NCI-H748 (cell line): ENCODE measurements around the gene KPRP.

Source experiments
- DNase-seq: peaks from one replicate; lab custom pipeline; 2025; ENCODE audit not compliant: unreplicated experiment; lab: John Stamatoyannopoulos, UW

The KPRP gene

GRCh38 chr1:152770411-152770810 is 12.6 kb downstream of the KPRP start:
- DNase-seq = no peak

- no peak for DNase-seq
Observed at GRCh38 chr1:152774875-152775274, 17.1 kb downstream of the KPRP start, which contains the start of gene LCE1F. Gene LCE1F, plus strand, starts transcription at chr1:152775140. Its CDS starts 1,232 bp downstream, at chr1:152776372.

- no peak for DNase-seq
Observed at GRCh38 chr1:152776361-152776760, 18.5 kb downstream of the KPRP start.

GRCh38 chr1:152777510-152778137 is 19.8 kb downstream of the KPRP start:
- DNase-seq = peak; percentile 26

- no peak for DNase-seq
Observed at GRCh38 chr1:152783095-152783494, 25.3 kb downstream of the KPRP start.

- no peak for DNase-seq
Observed at GRCh38 chr1:152786077-152786476, 28.3 kb downstream of the KPRP start, which contains the start of gene LCE1E. Gene LCE1E, plus strand, starts transcription at chr1:152786257. Its CDS starts 1,043 bp downstream, at chr1:152787300.

GRCh38 chr1:152795686-152796085 is 37.9 kb downstream of the KPRP start:
- no peak for DNase-seq

GRCh38 chr1:152796421-152796820 is 38.6 kb downstream of the KPRP start, which contains the start of gene LCE1D:
Gene LCE1D, plus strand, starts transcription at chr1:152796721. Its CDS starts 1,074 bp downstream, at chr1:152797795.
- DNase-seq = no peak

GRCh38 chr1:152801333-152801732 is 43.5 kb downstream of the KPRP start:
- no peak for DNase-seq

- no peak for DNase-seq
Observed at GRCh38 chr1:152806576-152806975, 48.8 kb downstream of the KPRP start, which contains the start of gene LCE1C. Gene LCE1C, minus strand, starts transcription at chr1:152806651. Its CDS starts 1,173 bp downstream, at chr1:152805478.

- DNase-seq = no peak
Observed at GRCh38 chr1:152811050-152811449, 53.2 kb downstream of the KPRP start.
